GM19467 (cell line): Measurements from ENCODE around the gene CCDC17.
"Not testable (repeated sequence)": the region's sequence is repeated elsewhere in the genome, so short reads cannot be mapped to it uniquely, and the experiment has no call there.

ENCODE experiments used
- ATAC-seq: cut with Tn5 transposase; IDR thresholded peaks from one replicate; pipeline ENCODE4 v1.9.1; 2021; ENCODE audit warnings: mild to moderate bottlenecking, moderate library complexity; ENCODE audit not compliant: unreplicated experiment

CCDC17 gene

DNA sequence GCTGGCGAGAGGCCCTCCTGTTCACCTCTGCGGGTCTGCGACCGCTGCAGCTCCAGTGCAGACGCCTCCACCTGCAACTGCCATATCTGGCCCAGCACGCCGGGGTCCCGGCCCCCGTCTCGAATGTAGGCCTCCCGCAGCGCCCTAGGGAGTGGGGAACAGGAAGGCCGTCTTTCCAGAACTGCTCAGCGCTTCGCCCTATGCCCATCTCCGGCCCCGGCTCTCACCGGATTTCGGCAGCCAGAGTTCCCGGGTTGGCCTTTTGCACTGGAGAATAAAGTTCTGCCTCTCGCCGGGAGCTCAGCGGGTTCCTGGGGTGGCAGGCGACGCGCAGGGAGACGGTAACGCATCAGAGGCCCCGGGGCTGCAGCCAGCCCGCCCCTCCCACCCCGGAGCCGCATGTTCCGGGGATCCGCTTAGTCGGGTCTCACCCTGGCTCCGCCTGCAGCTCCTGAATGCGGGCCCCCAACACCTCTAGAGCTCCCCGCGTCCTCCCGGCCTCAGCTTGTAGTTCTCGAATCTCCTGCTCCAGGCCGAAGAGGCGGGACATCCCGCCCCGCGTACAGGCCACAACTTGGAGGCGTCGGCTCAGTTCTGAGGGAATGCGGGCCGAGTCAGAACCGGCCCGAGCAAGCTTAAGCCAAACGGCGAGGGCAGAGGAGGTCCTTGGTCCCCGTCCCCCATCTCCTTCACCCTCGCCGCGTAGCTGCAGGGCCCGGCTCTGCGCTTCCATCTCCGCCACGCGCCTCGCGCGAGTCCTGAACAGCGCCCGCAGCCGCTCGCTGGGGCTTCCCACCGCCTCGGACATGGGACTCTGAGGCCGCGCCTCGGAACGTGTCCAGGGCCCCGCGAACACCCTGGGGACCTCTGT is 1.1 kb downstream of the CCDC17 start:
- no peak for ATAC-seq

DNA sequence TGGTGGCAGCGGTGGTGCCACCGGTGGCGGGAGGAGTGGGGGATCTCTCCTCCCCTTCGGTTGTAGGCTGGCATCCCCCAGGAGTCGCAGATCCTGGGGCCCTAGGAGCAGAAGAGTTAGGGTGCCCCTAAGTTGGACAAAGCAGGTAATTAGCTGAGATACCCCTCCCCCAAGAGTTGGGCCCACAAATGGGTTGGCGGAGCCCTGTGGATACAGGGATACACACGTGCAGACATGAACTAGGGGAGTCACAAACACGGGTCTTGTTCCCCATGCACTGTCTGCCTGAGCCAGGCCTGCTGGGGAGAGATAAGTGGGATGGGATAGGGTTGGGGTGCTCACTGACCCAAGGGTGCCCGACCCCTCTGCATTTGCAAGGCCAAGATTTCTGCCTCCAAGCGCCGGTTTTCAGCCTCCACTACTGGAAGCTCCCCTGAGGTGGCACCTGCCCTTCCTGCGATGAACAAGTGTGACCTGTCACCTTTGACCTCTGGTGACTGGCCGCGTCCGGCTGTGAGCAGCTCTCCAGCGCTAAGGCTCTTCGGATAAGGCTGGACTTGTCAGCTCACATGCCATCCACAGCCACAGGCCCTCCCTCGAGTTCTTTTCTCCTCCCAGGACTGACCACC is 1.8 kb downstream of the CCDC17 start:
- ATAC-seq: no peak

DNA sequence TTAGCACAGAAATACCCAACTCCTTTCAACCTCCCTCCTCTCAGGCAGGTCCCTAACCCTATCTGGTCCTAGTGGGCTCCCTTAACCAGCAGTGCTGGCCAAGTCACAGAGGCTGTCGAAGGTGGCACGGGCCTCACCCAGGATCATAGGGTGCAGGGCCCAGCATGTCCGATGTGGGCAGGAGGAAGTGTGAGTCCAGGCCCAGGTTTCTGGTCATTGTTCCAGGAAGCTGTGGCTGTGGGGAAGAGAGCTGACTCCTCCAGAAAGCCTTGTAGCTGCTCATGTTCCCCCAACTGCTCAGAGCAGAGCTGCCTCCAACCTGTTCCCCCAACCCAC is 2.4 kb downstream of the CCDC17 start:
- no peak for ATAC-seq

DNA sequence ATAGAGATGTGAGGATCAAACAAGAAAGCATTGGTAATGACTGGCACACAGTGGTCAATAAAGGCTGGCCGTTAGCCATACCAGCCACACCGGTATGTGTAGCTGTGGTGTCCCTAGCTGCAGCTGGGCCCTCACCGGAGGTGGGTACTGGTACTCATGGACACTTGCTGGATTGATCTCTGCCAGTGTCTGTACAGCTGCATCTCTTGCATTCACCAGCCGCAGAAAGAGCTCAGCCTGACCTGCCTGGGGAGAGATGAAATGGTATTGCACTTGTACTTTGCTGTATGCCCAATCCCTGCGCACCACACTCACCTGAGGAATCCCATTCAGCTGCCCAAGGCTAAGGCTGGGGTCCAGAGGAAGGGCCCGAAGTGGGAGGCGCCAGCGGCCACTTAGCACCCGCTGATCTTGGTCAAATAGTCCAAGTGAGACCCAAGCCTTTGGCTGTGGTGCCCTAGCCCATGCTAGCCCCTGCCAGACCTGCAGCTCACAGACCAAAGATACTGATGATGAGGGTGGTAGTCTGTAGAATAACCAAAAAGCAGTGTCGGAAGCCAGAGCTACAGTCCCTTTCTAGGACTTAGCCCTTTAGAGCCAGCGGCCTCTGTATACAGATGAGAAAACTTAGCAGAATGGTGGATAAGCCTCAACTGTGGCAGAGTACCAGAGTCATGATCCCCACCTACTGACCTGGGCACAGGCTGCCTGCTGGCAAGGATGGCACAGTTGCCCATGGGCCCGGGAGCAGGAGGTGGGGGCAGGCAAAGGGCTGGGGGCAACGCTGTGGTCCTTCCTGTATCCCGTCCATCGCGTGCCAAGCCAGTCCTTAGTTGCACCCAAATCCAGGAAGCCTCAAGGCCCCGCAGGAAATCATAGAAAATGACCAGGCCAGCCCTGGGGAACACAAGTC is 3.0 kb downstream of the CCDC17 start:
- ATAC-seq: no peak

DNA sequence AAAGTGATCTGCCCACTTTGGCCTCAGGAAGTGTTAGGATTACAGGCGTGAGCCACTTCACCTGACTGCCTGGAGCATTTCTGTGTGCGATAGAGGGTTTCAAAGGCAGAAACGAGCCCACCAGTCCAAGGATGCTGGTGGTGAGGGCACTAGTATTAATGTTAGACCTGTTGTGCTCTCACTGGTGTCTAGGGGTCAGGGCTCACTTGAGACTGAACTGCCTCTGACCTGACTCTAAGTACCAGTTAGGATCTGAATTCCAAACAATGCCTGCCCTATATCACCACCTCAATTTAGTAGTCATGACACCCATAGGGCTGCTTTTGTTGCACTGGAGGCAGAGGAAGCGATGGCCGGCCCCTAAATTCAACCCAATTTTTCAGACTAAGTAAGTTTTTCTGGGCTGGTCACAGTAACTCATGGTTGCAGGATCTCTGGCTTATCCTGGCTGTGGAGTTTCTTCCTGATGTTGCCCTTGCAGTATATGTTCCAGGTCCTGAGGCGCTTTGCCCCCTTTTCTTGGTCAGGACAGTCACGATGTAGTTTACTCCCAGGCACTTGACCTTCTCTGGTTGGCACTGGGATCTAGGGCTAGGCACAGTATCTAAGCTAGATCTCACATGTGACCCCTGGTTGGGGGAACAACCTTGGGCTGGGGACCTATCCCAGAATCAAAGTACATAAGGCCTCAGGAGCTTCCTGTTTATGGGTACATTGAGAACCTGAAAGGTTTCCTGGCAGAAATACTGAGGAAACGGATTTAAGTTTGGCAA is 4.5 kb downstream of the CCDC17 start:
- ATAC-seq: no peak

DNA sequence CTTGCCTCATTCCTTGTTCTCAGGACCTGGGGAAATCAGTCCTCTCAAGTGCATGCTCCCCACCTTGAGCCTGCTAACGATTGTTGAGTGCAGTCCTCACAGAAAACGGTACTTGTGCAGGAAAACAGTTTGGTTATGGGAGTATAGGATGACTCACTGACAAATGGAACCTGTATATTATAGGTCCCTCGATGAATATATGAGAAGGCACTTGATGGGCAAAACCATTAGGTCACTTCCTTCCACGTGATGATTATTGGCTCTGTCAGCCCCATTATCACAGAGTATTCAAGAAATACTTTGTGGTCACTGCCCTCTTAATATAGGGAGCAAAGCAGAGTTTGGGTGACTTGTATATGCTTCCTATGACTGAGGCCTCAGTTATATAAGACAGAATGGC is 6.2 kb downstream of the CCDC17 start:
- no peak for ATAC-seq

DNA sequence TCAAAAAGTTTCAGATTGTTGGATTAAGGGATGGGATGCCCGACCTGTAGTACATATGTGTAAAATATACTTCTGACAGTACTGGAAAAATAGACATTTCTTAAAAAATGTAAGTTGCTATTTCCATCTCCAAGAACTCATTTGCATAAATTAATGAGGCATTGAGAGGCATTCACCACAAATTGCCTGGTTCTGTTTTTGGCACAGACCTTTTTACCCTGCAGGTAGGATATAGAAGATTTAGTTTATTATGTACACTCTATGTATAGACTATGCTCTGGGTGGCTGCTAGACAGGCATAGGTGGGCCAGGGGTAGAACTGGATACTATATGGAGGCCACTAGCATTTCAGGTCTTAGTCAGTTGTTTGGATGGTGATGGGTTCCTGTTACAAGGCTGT is 8.0 kb downstream of the CCDC17 start:
- ATAC-seq: no peak

DNA sequence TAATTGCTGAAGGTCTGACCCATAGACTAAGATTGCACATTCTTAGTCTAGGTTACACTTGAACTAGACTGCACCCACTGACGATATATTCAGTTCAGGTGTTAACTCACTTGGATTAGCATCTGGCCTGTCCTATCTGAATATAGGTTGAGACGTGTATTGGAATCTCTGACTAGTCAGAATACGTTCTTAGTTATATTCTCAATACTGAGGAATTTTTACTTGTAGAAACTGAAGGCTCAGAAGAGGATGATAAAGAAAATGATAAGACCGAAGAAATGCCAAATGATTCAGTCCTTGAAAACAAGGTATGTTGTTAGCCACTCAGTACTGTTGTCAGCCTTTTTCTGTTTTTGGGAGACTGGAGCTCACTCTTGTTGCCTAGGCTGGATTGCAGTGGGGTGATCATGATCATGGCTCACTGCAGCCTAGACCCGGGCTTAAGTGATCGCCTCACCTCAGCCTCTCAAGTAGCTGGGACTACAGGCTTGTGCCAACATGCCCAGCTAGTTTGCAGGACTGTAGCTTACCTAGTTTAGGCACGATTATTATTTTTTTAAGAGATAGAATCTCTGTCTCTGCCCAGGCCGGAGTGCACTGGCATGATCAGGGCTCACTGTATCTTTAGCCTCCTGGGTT is 10.8 kb downstream of the CCDC17 start:
- ATAC-seq: no peak

DNA sequence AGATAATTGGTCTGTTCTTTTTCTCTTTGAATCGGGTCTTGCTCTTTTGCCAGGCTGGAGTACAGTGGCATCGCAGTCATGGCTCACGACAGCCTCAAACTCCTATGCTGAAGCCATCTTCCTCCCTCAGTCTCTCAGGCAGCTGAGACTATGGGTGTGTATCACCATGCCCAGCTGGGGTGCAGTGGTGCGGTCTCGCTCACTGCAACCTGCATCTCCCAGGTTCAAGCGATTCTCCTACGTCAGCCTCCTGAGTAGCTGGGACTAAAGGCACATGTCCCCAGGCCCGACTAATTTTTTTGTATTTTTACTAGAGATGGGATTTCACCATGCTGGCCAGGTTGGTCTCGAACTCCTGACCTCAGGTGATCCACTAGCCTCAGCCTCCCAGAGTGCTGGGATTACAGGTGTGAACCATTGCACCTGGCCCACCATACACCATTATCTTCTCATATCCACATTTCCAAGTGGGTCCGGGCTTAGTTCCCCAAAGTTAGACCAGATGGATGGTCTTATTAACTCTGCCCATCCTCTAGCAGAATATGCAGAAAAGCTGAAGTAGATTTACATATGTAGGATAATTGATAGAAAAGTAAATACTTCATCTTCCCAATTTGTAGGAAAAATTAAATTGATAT is 13.1 kb downstream of the CCDC17 start:
- ATAC-seq: no peak

DNA sequence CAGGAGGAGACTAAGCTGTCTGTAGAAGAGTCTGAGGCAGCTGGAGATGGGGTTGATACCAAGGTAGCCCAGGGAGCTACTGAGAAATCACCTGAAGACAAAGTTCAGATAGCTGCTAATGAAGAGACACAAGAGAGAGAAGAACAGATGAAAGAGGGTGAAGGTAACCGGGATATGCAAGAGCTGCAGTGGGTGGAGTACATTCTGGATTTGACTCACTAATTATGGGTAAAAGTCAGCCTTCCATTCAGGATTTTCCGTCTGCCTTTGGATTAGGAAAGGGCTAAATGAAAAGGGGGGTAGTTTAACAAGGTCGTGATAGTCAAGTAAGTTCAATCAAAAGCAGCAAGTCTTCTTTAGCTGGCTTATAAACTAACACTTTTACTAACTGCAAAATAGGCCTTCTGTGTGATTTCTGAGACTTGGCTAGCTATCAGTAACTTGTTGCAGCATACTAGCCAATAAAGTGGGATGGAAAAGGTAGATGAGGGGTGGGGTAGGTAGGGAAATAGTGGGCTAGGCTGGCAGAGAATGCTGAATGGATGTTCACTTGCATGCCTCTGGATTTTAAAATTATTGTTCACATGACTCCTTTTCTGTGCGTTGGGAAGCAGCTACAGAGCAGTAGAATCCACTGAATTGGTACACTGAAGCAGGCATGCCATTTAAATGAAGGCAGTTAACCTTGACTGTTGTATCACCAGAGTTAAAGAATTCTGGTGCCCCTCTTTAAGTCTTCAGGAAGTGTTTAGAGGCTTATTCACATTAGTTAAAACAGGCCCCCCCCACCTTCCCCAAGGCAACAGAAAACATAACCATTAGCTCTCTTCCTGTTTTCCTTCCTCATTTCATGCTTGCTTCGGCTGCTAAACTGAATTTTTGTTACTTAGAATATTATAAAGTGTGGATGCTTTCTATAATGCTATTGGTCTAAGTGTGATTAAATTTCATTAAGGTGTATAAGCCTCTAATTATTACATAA is 15.4 kb downstream of the CCDC17 start:
- no peak for ATAC-seq

DNA sequence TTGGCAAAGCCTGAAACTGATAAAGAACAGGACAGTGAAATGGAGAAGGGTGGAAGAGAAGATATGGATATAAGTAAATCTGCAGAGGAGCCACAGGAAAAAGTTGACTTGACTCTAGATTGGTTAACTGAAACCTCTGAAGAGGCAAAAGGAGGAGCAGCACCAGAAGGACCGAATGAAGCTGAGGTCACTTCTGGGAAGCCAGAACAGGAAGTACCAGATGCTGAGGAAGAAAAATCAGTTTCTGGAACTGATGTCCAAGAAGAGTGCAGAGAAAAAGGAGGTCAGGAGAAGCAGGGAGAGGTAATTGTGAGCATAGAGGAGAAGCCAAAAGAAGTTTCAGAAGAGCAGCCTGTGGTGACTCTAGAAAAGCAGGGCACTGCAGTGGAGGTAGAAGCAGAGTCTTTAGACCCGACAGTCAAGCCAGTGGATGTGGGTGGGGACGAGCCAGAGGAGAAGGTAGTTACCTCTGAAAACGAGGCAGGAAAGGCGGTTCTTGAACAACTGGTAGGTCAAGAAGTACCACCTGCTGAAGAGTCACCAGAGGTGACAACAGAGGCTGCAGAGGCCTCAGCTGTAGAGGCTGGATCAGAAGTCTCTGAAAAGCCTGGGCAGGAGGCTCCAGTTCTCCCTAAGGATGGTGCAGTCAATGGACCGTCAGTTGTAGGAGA is 16.3 kb downstream of the CCDC17 start:
- ATAC-seq: no peak

DNA sequence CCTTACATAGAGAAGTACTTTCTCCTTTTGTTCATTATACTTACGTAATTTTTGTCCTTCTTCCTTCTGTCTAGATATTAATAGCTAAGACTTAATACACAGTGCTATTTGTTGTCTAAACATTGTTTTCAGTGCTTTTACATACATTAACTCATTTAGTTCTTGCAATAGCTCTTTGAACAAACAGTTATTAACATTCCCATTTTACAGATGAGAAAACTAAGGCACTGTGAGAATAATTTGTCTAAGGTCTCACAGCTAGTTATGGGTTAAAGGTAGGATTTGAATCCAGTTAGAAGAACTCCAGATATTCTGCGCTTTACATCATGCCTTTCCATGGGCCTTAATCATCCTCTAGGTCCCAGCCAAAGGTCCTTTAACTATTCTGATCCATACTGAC is 19.6 kb downstream of the CCDC17 start:
- ATAC-seq: no peak

DNA sequence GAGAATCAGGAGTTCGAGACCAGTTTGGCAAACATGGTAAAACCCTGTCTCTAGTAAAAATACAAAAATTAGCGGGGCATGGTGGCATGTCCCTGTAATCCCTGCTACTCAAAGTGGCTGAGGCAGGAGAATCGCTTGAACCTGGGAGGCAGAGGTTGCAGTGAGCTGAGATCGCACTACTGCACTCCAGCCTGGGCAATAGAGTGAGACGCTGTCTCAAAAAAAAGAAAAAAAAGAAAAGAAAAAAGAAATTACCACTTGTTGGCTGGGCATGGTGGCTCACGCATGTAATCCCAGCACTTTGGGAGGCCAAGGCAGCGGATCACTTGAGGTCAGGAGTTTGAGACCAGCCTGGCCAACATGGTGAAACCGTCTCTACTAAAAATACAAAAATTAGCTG is 27.1 kb downstream of the CCDC17 start:
- not testable (repeated sequence) for ATAC-seq

DNA sequence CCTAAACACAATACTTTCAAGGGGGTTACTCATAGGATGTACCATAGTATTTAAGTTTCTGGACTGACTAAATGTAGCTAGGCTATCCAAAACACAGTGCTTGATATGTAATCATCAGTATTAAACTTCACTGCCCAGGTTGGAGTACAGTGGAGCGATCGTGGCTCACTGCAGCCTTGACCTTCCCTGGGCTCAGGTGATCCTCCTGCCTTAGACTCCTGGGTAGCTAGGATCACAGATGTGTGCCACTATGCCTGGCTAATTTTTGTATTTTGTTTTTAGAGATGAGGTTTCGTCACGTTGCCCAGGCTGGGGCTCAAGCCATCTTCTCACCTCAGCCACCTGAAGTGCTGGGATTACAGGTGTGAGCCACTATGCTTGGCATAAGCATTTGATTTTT is 29.4 kb downstream of the CCDC17 start:
- ATAC-seq: no peak

DNA sequence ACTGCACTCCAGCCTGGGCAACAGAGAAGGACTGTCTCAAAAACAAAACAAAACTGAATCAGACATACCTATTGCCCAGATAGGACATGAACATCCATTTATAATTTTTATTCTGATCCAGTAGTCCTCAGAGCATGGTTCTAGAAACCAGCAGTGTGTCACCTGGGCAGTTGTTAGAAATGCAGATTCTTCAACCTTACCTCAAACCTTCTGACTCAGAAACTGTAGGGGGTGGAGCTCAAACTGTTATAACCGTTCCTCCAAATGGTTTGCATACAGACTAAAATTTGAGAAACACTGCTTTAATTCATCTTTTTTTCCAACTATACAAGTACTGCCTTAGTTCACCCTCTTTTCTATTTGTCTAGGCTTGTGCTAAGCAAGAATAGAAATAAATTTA is 34.0 kb downstream of the CCDC17 start:
- ATAC-seq: no peak

DNA sequence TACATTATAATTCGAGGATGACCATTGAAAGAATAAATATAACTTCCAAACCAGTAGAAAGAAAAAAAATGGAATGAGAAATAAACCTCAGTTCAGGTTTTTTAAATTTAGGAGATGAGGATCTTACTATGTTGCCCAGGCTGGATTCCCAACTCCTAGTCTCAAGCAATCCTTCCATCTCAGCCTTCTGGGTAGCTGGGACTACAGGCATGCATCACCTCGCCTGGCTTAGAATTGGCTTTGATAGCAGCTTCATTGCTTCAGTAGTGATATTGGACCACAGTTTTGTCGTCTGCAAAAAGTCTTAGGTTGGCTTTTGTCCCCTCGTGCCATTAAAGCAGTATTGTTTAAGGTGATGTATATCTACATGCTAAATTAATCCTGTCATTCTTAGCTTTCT is 37.1 kb downstream of the CCDC17 start:
- ATAC-seq: no peak

DNA sequence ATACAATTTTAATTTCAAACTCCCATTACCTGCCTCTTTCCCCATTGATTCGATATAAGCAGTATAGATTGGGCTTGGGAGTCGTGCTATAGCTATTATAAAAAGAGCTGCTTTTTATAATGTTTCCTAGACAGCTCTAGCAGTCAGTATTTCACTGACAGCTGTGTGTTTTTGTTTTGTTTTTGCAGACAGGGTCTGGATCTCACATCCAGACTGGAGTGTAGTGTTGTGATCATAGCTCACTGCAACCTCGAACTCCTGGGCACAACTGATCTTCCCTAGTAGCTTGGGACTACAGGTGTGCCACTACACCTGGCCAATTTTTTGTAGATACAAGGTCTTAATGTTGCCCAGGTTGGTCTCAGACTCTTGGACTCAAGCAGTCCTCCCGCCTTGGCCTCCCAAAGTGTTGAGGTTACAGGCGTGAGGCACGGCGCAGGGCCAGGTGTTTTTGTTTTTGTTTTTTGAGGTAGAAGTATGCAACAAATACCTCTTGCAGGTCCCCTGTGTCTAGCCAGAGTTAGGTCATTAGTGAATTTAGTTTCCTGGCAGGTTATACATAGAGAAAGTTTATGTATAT is 38.3 kb downstream of the CCDC17 start:
- ATAC-seq: no peak

DNA sequence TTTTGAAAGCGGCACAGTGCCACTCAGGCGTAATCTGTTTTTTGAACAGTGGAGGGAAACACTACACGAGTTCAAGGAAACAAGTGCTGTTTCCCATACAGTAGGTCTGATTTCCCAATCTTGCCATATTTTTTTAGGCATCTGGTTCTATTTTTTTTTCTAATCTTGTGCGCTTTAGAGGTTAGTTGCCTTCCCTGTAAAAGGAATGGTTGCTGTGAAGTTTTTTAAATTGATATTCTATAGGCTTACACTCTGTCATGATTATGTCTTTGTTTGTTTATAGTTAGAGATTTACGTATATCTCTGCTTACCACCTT is 38.8 kb downstream of the CCDC17 start:
- no peak for ATAC-seq
